ENCODE data around the gene IMMP2L.

The IMMP2L gene

DNA sequence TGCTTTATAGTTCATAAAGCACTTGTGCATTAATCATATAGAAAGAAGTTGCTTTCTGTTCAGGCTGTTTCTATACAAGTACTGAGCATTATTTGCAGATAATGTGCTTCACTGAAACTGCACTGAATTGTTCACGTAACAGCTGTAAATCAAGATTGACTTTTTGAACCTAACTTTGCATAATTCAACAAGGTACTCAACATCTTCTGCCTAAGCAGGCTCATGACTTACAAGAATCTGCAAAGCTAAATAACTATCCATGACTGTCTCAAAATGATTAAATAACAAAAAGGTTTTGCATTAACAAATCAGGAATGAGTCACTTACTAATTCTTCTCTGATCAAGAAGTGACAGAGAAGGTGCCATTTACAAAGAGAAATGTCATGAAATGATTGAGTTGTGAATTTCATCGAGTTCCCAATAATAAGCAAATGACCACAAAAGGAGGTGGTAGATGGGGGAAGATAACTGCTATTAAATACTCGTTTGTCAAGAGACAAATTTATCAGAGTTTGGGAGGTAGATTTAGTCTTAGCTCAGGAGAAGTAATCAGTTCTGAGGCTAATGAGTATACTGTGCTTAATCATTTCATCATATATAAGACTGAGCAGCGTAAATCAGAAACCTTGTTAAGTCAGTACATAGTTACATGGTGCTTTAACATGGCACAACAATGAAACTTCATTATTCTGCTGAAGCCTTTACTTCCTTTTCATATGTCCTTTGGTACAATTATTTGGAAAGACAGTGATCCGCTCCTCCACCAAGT, 632.6 kb downstream of the IMMP2L start:
- TF ChIP-seq FOXP2 (optimal IDR thresholded peaks at IDR 0.05; ENCODE audit: borderline replicate concordance, extremely low read depth, extremely low read length, insufficient read depth): no peak
- no peak for TF ChIP-seq SIN3A (IDR thresholded peaks at IDR 0.05; ENCODE audit: borderline replicate concordance, insufficient read depth, low read length)
- TF ChIP-seq POLR2AphosphoS5 (IDR thresholded peaks at IDR 0.05; ENCODE audit: low read depth, low read length): no peak
- no peak for TF ChIP-seq TAF1 (IDR thresholded peaks at IDR 0.05; ENCODE audit: borderline replicate concordance, insufficient read depth, low read length)
- TF ChIP-seq REST (IDR thresholded peaks at IDR 0.05; ENCODE audit: insufficient read depth in 1 of 2, low read depth in 2 of 2, low read length in 2 of 2): no peak

GRCh38 chr7:110922906-110923305, 639.4 kb downstream of the IMMP2L start:
- TF ChIP-seq FOXP2 (optimal IDR thresholded peaks at IDR 0.05; ENCODE audit: borderline replicate concordance, extremely low read depth, extremely low read length, insufficient read depth) (no peak), POLR2AphosphoS5 (IDR thresholded peaks at IDR 0.05; ENCODE audit: low read depth, low read length) (no peak), REST (IDR thresholded peaks at IDR 0.05; ENCODE audit: insufficient read depth in 1 of 2, low read depth in 2 of 2, low read length in 2 of 2) (no peak), TAF1 (IDR thresholded peaks at IDR 0.05; ENCODE audit: borderline replicate concordance, insufficient read depth, low read length) (no peak), SIN3A (IDR thresholded peaks at IDR 0.05; ENCODE audit: borderline replicate concordance, insufficient read depth, low read length) (no peak)

GRCh38 chr7:110921595-110922151, 640.6 kb downstream of the IMMP2L start:
- TF ChIP-seq SIN3A (IDR thresholded peaks at IDR 0.05; ENCODE audit: borderline replicate concordance, insufficient read depth, low read length): no peak
- TF ChIP-seq REST (IDR thresholded peaks at IDR 0.05; ENCODE audit: insufficient read depth in 1 of 2, low read depth in 2 of 2, low read length in 2 of 2): no peak
- no peak for TF ChIP-seq FOXP2 (optimal IDR thresholded peaks at IDR 0.05; ENCODE audit: borderline replicate concordance, extremely low read depth, extremely low read length, insufficient read depth)

DNA sequence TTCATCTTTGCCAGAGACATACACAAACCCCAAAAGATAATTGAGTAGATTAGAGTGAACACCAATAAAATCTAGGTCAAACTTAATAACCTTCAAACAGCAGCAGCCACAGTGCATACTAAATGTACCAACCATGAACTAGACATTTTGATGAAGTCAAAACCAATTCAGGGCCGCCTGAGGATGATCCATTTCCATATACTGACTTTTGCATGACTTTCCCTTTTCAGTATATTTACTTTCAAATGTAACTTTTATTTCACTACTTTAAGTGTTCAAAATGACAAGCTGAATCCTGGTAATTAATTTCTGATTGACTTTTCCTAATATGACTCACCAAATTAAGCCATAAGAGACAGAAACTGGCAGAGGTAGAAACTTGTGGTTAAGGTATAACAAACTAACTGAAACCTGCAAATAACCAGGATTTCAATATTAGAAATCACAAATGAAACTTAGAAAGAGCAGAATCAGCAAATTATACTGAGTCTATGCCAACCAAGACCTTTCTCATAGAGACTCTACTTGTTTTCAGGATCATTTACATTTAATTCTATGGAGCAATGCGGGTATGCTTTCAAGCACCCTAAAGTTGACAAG, 643.2 kb downstream of the IMMP2L start:
- TF ChIP-seq FOXP2 (optimal IDR thresholded peaks at IDR 0.05; ENCODE audit: borderline replicate concordance, extremely low read depth, extremely low read length, insufficient read depth): no peak

GRCh38 chr7:110914263-110914662, 648.0 kb downstream of the IMMP2L start:
- no peak for TF ChIP-seq SIN3A (IDR thresholded peaks at IDR 0.05; ENCODE audit: borderline replicate concordance, insufficient read depth, low read length)
- no peak for TF ChIP-seq REST (IDR thresholded peaks at IDR 0.05; ENCODE audit: insufficient read depth in 1 of 2, low read depth in 2 of 2, low read length in 2 of 2)
- TF ChIP-seq FOXP2 (optimal IDR thresholded peaks at IDR 0.05; ENCODE audit: borderline replicate concordance, extremely low read depth, extremely low read length, insufficient read depth): no peak
